Measurements from ENCODE around the gene PNLIPRP2.

PNLIPRP2 gene

GRCh38 chr10:116683821-116684220 lies 63.1 kb downstream of the PNLIPRP2 start:
- DNase-seq (ENCODE audit: low read depth in 2 of 2) = no peak

- no peak for DNase-seq (ENCODE audit: low read depth in 2 of 2)
Observed at GRCh38 chr10:116684781-116685180, 64.0 kb downstream of the PNLIPRP2 start.

- no peak for DNase-seq (ENCODE audit: low read depth in 2 of 2)
Observed at GRCh38 chr10:116685807-116686206, 65.1 kb downstream of the PNLIPRP2 start.

- no peak for DNase-seq (ENCODE audit: low read depth in 2 of 2)
Observed at GRCh38 chr10:116686632-116687031, 65.9 kb downstream of the PNLIPRP2 start.

GRCh38 chr10:116687633-116688032 lies 66.9 kb downstream of the PNLIPRP2 start:
- DNase-seq (ENCODE audit: low read depth in 2 of 2) = no peak

- peak; percentile 30 to 40 for DNase-seq (ENCODE audit: low read depth in 2 of 2)
Observed at GRCh38 chr10:116688241-116688711, 67.5 kb downstream of the PNLIPRP2 start.

GRCh38 chr10:116688741-116689495 lies 68.2 kb downstream of the PNLIPRP2 start:
- no peak for DNase-seq (ENCODE audit: low read depth in 2 of 2)

GRCh38 chr10:116689744-116690143 lies 69.0 kb downstream of the PNLIPRP2 start:
- DNase-seq (ENCODE audit: low read depth in 2 of 2) = no peak

GRCh38 chr10:116690356-116691322 lies 69.9 kb downstream of the PNLIPRP2 start:
- no peak for DNase-seq (ENCODE audit: low read depth in 2 of 2)

GRCh38 chr10:116691635-116692034 lies 70.9 kb downstream of the PNLIPRP2 start:
- DNase-seq (ENCODE audit: low read depth in 2 of 2) = no peak

- no peak for DNase-seq (ENCODE audit: low read depth in 2 of 2)
Observed at GRCh38 chr10:116692225-116692624, 71.5 kb downstream of the PNLIPRP2 start.

- DNase-seq (ENCODE audit: low read depth in 2 of 2) = no peak
Observed at GRCh38 chr10:116694243-116694926, 73.6 kb downstream of the PNLIPRP2 start.

Data from fibroblast of skin of left quadriceps (primary cell).